ENCODE measurements around the gene CTIF.

Gene CTIF

DNA sequence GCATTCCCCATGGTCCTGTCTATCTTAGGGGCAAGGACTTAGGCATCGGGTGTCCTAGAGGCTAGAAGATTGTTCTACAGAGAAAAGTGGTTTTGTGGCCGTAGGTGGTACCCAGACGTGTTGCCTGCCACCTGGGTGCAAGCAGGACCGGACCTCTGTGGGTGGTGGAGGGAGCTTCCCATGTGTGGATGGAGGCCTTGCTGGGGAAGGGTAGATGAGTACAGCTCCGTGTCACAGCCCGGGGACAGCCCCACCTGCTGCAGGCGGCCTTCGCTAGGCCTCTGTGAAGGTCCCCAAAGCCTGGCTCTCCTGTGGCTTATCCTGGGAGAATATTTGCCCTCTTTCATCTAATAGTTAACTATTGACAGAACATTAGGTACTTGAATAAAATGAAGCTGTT lies 25.3 kb downstream of the CTIF start:
- no peaks in the 10 kb centered on the region for H3K9me3 ChIP-seq (ENCODE audit: low read depth, low read length)
- H3K9ac ChIP-seq (ENCODE audit: insufficient read length): no peak overlapping the region
- H3K36me3 ChIP-seq (ENCODE audit: insufficient read depth, low read length): peaks cover 3% of the 10 kb centered on the region; the same call in 1 of the 2 replicates
- H3K4me3 ChIP-seq: no peak overlapping the region
- no peak overlapping the region for H3K27ac ChIP-seq
- TF ChIP-seq FOXP2 (optimal IDR thresholded peaks at IDR 0.05; ENCODE audit: control extremely low read depth, extremely low read length, insufficient read depth): no peak
- DNase-seq (ENCODE audit: low read depth, low spot score): no peak

DNA sequence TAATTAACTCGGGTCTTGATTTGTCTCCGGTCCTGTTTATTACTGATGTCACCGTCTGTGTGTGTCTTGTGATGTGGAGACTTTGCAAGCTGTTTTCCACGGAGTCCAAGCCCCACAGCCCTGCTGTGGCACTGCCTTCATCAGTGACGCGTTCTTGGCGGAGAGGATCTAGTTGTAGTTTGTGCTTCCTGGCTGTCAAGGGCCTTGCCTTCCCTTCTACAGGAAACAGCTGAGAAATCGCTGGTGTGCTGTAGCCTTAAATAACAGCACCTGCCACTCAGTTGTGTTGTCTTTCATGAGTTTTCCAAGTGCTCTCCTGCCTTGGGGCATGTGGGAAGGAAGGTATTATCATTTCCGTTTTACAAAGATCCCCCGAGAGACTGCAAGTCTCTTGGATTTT lies 26.3 kb downstream of the CTIF start:
- Histone ChIP-seq H3K9ac (ENCODE audit: insufficient read length) (no peak overlapping the region), H3K27ac (no peak overlapping the region), H3K36me3 (ENCODE audit: insufficient read depth, low read length) (no peaks in the 10 kb centered on the region), H3K4me3 (no peak overlapping the region), H3K9me3 (ENCODE audit: low read depth, low read length) (no peaks in the 10 kb centered on the region)
- DNase-seq (ENCODE audit: low read depth, low spot score): no peak
- no peak for TF ChIP-seq EZH2 (IDR thresholded peaks at IDR 0.05)
- peak; percentile 51 for TF ChIP-seq FOXP2 (optimal IDR thresholded peaks at IDR 0.05; ENCODE audit: control extremely low read depth, extremely low read length, insufficient read depth)

DNA sequence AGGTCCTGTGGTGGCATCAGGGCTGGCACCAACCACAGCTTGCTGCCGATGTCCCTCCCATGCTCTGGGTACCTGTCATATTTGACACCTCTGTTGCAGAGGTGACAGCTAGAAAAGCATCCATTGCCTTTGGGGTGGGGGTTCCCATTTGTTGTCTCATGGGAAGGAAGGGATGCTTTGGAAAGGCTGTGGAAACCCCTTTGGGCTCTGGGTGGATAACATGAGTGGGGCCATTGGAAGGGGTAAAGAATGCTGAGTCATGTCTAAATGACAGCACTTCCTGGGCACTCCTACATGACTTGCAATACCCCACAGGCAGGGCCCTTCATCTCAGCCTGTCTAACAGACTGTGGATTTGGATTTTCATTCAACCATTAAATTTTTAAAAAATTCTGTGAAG lies 27.8 kb downstream of the CTIF start:
- DNase-seq (ENCODE audit: low read depth, low spot score): no peak
- Histone ChIP-seq H3K36me3 (ENCODE audit: insufficient read depth, low read length) (no peaks in the 10 kb centered on the region), H3K9me3 (ENCODE audit: low read depth, low read length) (no peaks in the 10 kb centered on the region), H3K4me3 (no peak overlapping the region), H3K27ac (no peak overlapping the region), H3K9ac (ENCODE audit: insufficient read length) (no peak overlapping the region)
- TF ChIP-seq FOXP2 (optimal IDR thresholded peaks at IDR 0.05; ENCODE audit: control extremely low read depth, extremely low read length, insufficient read depth) (no peak), EZH2 (IDR thresholded peaks at IDR 0.05) (no peak), POLR2AphosphoS5 (IDR thresholded peaks at IDR 0.05; ENCODE audit: borderline replicate concordance, low read depth, low read length) (no peak)

DNA sequence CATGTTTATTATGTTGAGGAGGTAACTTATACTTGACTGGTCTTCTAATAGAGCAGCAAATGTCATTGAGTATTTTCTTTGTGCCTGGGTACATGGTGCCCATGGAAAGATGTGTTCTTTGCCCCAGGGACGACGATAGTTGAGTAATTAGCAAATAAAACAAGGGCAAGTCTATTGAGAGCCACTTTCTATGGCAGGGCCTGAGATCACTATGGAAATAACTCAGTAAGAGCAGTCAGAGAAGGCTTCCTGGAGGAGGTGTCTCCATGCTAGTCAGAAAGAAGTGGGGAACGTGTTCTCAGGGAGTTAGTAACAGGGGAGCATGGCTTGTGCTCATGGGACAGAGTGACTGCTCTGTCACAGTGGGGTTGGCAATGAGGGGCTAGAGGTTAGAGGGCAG lies 28.6 kb downstream of the CTIF start:
- no peak for DNase-seq (ENCODE audit: low read depth, low spot score)
- Histone ChIP-seq H3K27ac (no peak overlapping the region), H3K4me3 (no peak overlapping the region), H3K9ac (ENCODE audit: insufficient read length) (no peak overlapping the region), H3K36me3 (ENCODE audit: insufficient read depth, low read length) (no peaks in the 10 kb centered on the region), H3K9me3 (ENCODE audit: low read depth, low read length) (no peaks in the 10 kb centered on the region)
- no peak for TF ChIP-seq EZH2 (IDR thresholded peaks at IDR 0.05)
- TF ChIP-seq POLR2AphosphoS5 (IDR thresholded peaks at IDR 0.05; ENCODE audit: borderline replicate concordance, low read depth, low read length): no peak
- no peak for TF ChIP-seq FOXP2 (optimal IDR thresholded peaks at IDR 0.05; ENCODE audit: control extremely low read depth, extremely low read length, insufficient read depth)

DNA sequence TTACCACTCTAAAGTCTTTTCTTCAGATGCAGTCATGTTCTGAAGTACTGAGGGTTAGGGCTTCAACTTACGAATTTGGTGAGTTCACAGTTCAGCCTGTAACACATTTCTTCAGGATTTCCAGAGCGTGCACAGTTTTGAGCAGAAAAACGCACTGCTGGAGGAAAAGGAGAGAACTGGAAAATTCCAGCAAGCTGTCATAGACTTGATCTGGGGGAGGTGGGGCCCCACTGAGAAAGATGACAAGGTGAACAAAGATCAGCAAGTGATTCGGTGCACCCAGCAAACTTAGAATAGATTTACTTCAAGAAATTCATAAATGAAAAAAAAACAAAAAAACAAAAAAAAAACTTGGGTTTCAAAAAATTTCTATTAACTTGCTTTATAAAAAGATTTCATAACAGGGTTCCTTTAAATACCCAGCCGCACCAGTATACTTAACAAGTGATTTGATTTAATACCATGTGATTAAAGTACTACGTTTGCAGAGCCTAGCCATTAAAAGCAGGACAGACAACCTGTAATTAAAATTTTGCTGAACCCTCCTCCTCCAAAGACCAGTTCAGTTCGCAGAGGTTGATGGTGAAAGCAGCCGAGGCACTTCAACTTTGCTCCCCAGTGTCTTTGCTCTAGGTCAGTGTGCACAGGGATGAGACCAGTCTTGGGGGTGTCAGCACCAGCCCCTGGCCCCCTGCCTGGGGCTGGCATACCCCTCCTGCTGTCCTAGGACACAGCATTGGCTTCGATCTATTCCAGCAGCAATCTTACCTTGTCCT lies 30.5 kb downstream of the CTIF start:
- no peak for DNase-seq (ENCODE audit: low read depth, low spot score)
- Histone ChIP-seq H3K9me3 (ENCODE audit: low read depth, low read length) (no peaks in the 10 kb centered on the region), H3K9ac (ENCODE audit: insufficient read length) (no peak overlapping the region), H3K27ac (no peak overlapping the region), H3K36me3 (ENCODE audit: insufficient read depth, low read length) (no peaks in the 10 kb centered on the region), H3K4me3 (no peak overlapping the region)
- TF ChIP-seq EZH2 (IDR thresholded peaks at IDR 0.05) (no peak), FOXP2 (optimal IDR thresholded peaks at IDR 0.05; ENCODE audit: control extremely low read depth, extremely low read length, insufficient read depth) (no peak), POLR2AphosphoS5 (IDR thresholded peaks at IDR 0.05; ENCODE audit: borderline replicate concordance, low read depth, low read length) (no peak)

DNA sequence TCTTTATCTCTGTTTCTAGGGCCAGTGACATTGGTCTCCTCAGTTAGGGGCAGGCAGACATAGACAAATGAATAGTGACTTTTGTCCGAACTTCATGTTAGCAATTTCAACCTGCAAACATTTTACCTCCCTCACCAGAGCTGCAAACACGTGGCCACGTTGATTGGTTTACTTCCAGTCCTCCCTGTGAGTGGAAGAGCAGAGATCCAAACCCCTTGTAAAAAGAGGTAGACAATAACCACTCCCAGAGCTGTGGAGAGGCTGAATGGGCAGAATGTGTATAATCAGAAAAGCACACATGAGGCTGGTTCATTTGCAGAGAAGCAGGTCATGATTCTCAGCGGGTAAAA lies 31.1 kb downstream of the CTIF start:
- no peak for DNase-seq (ENCODE audit: low read depth, low spot score)
- Histone ChIP-seq H3K27ac (no peak overlapping the region), H3K9ac (ENCODE audit: insufficient read length) (no peak overlapping the region), H3K36me3 (ENCODE audit: insufficient read depth, low read length) (no peaks in the 10 kb centered on the region), H3K9me3 (ENCODE audit: low read depth, low read length) (no peaks in the 10 kb centered on the region), H3K4me3 (no peak overlapping the region)
- TF ChIP-seq FOXP2 (optimal IDR thresholded peaks at IDR 0.05; ENCODE audit: control extremely low read depth, extremely low read length, insufficient read depth): no peak
- TF ChIP-seq EZH2 (IDR thresholded peaks at IDR 0.05): no peak
- no peak for TF ChIP-seq POLR2AphosphoS5 (IDR thresholded peaks at IDR 0.05; ENCODE audit: borderline replicate concordance, low read depth, low read length)

DNA sequence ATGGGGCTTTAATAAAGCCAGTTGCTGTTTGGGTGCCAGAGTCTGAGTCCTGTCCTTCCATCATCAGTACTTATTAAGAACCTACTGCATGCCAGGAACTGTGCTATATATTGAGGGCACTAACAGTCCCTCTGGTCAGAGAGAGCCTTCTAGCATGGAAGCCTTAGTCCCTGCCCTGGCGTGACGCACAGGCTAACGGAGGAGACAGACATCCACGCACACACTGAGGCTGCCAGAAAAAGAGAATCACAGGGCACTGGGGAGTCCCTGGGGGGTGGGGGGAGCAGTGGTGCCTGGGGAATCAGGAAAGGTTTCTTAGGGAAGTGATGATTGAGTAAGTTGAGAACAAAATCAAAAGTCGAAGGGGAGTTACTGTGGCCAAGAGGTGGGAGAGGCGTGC lies 31.5 kb downstream of the CTIF start:
- no peak for TF ChIP-seq FOXP2 (optimal IDR thresholded peaks at IDR 0.05; ENCODE audit: control extremely low read depth, extremely low read length, insufficient read depth)
- no peak overlapping the region for H3K4me3 ChIP-seq

DNA sequence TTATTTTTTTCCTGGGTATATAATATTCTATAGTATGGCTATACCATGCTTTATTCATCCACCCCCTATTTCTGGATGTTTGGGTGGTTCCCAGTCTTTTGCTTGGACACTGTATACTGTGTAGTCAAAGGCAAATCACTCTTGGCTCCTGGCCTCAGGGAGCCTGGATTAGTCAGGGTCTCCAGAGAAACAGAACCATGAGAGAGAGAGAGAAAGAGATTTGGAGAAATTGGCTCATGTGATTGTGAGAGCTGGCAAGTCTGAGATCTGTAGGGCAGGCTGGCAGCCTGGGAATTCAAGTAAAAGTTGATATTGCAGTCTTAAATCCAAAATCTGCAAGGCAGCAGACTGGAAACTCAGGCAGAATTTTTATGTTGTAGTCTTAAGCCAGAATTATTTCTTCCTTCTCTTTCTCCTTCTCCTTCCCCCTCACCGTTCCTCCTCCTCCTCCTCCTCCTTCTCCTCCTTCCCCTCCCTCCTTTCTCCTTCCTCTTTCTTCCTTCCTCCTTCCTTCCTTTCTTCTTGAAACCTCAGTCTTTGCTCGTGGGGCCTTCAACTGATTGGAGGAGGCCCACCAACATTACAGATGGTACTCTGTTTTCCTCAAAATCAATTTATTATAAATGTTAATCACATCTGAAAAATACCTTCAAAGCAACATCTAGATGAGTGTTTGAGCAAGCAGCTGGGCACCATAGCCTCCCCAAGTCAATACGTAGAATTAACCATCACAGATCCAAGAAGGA lies 33.0 kb downstream of the CTIF start:
- Histone ChIP-seq H3K4me3 (no peak overlapping the region), H3K9ac (ENCODE audit: insufficient read length) (no peak overlapping the region), H3K27ac (no peak overlapping the region), H3K9me3 (ENCODE audit: low read depth, low read length) (no peaks in the 10 kb centered on the region), H3K36me3 (ENCODE audit: insufficient read depth, low read length) (no peaks in the 10 kb centered on the region; the same call in 1 of the 2 replicates)
- TF ChIP-seq POLR2AphosphoS5 (IDR thresholded peaks at IDR 0.05; ENCODE audit: borderline replicate concordance, low read depth, low read length) (no peak), FOXP2 (optimal IDR thresholded peaks at IDR 0.05; ENCODE audit: control extremely low read depth, extremely low read length, insufficient read depth) (no peak), EZH2 (IDR thresholded peaks at IDR 0.05) (no peak)
- DNase-seq (ENCODE audit: low read depth, low spot score): no peak

More for the DNA sequence above, 31.5 kb downstream of the CTIF start:
- Histone ChIP-seq H3K9ac (ENCODE audit: insufficient read length) (no peak overlapping the region), H3K9me3 (ENCODE audit: low read depth, low read length) (no peaks in the 10 kb centered on the region), H3K27ac (no peak overlapping the region), H3K36me3 (ENCODE audit: insufficient read depth, low read length) (no peaks in the 10 kb centered on the region)
- DNase-seq (ENCODE audit: low read depth, low spot score): no peak
